ENCODE results near the gene MPPE1.

The MPPE1 gene

GRCh38 chr18:11908182-11909060 lies at the start of gene MPPE1:
Gene MPPE1, minus strand, starts transcription at chr18:11908317. Its CDS starts 11,053 bp downstream, at chr18:11897264.
- TF ChIP-seq CTCF (conservative IDR thresholded peaks at IDR 0.05), result no peak
- peak within 1 kb of the TSS; percentile 79 for H3K27ac ChIP-seq

- no peak for TF ChIP-seq CTCF (conservative IDR thresholded peaks at IDR 0.05)
- no peak overlapping the region for H3K27ac ChIP-seq
Observed at GRCh38 chr18:11957636-11958035, 49.5 kb upstream of the MPPE1 start.

GRCh38 chr18:11956371-11957308 lies 48.5 kb upstream of the MPPE1 start:
- no peak for TF ChIP-seq CTCF (conservative IDR thresholded peaks at IDR 0.05)
- H3K27ac ChIP-seq, result no peak overlapping the region

- no peak overlapping the region for H3K27ac ChIP-seq
- no peak for TF ChIP-seq CTCF (conservative IDR thresholded peaks at IDR 0.05)
Observed at GRCh38 chr18:11955239-11956029, 47.3 kb upstream of the MPPE1 start.

- no peak overlapping the region for H3K27ac ChIP-seq
- TF ChIP-seq CTCF (conservative IDR thresholded peaks at IDR 0.05), result no peak
Observed at GRCh38 chr18:11953113-11953512, 45.0 kb upstream of the MPPE1 start.

GRCh38 chr18:11951390-11951851 lies 43.3 kb upstream of the MPPE1 start:
- no peak for TF ChIP-seq CTCF (conservative IDR thresholded peaks at IDR 0.05)

More at GRCh38 chr18:11951390-11951851, 43.3 kb upstream of the MPPE1 start:
- no peak overlapping the region for H3K27ac ChIP-seq

Data from VCaP (cell line).